ENCODE measurements around the gene PTCHD4. TPM values are rescaled to one million over a fixed set of nuclear protein-coding genes. Genes with fewer than 3 reads are reported as not detected.

Gene PTCHD4
- total and polyA plus RNA-seq, 4 donors, result 0.07 to 0.65 TPM; not detected in 2

DNA sequence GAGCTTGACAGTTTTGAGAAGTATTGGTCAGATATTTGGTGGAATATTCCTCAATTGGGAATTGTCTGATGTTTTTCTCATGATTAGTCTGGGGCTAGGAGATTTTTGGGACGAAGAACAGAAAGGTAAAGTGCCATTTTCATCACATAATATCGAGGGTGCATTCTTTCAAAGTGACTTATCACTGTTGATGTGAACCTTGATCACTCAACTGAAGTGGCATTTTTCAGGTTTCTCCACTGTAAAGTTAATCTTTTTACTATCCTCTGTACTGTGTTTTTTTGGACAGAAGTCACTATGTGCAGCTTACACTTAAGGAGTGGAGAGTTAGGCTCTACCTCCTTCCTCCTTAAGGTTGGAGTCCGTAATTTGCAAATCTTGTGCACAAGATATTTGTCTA is 39.2 kb downstream of the PTCHD4 start:
- no peak overlapping the region for H3K9ac ChIP-seq (ENCODE audit: low read depth in 1 of 2, low read length in 2 of 2)
- no peak overlapping the region for H3K4me3 ChIP-seq (ENCODE audit: low read depth in 1 of 3, low read length in 3 of 3)
- H3K27me3 ChIP-seq (ENCODE audit: control insufficient read depth in 4 of 4, insufficient read depth in 4 of 4, low read length in 3 of 4), result peaks cover 0 to 12% (median 2%) of the 10 kb centered on the region in 4 donors
- no peak for DNase-seq (ENCODE audit: low spot score)
- no peak overlapping the region for H3K27ac ChIP-seq (ENCODE audit: low read depth in 1 of 2, low read length in 2 of 2)
- TF ChIP-seq FOXA2 (IDR thresholded peaks at IDR 0.05) (no peak), EGR1 (IDR thresholded peaks at IDR 0.05; ENCODE audit: low read depth in 2 of 2) (no peak), RAD21 (IDR thresholded peaks at IDR 0.05) (no peak)
- no peaks in the 10 kb centered on the region for H3K36me3 ChIP-seq (ENCODE audit: control insufficient read depth in 4 of 4, insufficient read depth in 3 of 4, low read depth in 1 of 4, low read length in 3 of 4)
- H3K4me1 ChIP-seq (ENCODE audit: control insufficient read depth in 4 of 4, insufficient read depth in 4 of 4, low read length in 3 of 4), result peaks cover 0 to 4% (median under 1%) of the 10 kb centered on the region in 4 donors
- WGBS, result 57% methylated on average over 3 of the region's 3 CpGs
- no peaks in the 10 kb centered on the region for H3K9me3 ChIP-seq (ENCODE audit: control insufficient read depth in 4 of 4, low read length in 3 of 4)

DNA sequence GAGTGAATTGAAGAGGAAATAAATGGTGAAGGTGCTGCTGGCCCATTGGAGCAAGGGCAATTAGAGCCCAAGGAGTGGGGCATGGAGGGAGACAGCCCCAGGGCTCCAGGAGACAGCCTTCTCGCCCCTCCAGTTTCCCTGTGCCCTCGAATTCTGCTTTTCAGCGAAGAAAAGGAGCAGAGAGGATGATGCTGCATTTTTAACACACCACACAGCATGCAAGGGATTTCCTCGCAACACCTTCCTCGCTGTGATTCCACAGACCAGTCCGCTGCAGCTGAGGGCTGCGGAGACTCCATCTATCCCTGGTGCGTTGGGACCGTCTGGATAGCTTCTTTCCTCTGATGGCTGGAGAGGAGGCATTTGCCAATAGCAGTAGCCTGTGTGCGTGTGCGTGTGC is 41.7 kb downstream of the PTCHD4 start:
- TF ChIP-seq HNF4G (IDR thresholded peaks at IDR 0.05), result no peak
- no peak for TF ChIP-seq GABPA (IDR thresholded peaks at IDR 0.05 in 1 of 2, conservative IDR thresholded peaks at IDR 0.05 in 1 of 2)
- TF ChIP-seq EGR1 (IDR thresholded peaks at IDR 0.05; ENCODE audit: low read depth in 2 of 2), result no peak
- TF ChIP-seq, protein P1, sequence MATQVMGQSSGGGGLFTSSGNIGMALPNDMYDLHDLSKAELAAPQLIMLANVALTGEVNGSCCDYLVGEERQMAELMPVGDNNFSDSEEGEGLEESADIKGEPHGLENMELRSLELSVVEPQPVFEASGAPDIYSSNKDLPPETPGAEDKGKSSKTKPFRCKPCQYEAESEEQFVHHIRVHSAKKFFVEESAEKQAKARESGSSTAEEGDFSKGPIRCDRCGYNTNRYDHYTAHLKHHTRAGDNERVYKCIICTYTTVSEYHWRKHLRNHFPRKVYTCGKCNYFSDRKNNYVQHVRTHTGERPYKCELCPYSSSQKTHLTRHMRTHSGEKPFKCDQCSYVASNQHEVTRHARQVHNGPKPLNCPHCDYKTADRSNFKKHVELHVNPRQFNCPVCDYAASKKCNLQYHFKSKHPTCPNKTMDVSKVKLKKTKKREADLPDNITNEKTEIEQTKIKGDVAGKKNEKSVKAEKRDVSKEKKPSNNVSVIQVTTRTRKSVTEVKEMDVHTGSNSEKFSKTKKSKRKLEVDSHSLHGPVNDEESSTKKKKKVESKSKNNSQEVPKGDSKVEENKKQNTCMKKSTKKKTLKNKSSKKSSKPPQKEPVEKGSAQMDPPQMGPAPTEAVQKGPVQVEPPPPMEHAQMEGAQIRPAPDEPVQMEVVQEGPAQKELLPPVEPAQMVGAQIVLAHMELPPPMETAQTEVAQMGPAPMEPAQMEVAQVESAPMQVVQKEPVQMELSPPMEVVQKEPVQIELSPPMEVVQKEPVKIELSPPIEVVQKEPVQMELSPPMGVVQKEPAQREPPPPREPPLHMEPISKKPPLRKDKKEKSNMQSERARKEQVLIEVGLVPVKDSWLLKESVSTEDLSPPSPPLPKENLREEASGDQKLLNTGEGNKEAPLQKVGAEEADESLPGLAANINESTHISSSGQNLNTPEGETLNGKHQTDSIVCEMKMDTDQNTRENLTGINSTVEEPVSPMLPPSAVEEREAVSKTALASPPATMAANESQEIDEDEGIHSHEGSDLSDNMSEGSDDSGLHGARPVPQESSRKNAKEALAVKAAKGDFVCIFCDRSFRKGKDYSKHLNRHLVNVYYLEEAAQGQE (IDR thresholded peaks at IDR 0.05), result no peak
- TF ChIP-seq RAD21 (IDR thresholded peaks at IDR 0.05), result no peak
- no peak for TF ChIP-seq SP1 (IDR thresholded peaks at IDR 0.05)
- no peak for TF ChIP-seq FOXA1 (IDR thresholded peaks at IDR 0.05)
- TF ChIP-seq JUND (IDR thresholded peaks at IDR 0.05), result no peak
- TF ChIP-seq HNF4A (conservative IDR thresholded peaks at IDR 0.05), result no peak
- TF ChIP-seq, protein P2, sequence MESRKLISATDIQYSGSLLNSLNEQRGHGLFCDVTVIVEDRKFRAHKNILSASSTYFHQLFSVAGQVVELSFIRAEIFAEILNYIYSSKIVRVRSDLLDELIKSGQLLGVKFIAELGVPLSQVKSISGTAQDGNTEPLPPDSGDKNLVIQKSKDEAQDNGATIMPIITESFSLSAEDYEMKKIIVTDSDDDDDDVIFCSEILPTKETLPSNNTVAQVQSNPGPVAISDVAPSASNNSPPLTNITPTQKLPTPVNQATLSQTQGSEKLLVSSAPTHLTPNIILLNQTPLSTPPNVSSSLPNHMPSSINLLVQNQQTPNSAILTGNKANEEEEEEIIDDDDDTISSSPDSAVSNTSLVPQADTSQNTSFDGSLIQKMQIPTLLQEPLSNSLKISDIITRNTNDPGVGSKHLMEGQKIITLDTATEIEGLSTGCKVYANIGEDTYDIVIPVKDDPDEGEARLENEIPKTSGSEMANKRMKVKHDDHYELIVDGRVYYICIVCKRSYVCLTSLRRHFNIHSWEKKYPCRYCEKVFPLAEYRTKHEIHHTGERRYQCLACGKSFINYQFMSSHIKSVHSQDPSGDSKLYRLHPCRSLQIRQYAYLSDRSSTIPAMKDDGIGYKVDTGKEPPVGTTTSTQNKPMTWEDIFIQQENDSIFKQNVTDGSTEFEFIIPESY (IDR thresholded peaks at IDR 0.05), result no peak
- TF ChIP-seq RXRA (IDR thresholded peaks at IDR 0.05), result no peak
- no peak for TF ChIP-seq MAX (IDR thresholded peaks at IDR 0.05)
- no peak for TF ChIP-seq NR2F2 (IDR thresholded peaks at IDR 0.05)
- TF ChIP-seq, protein P3, sequence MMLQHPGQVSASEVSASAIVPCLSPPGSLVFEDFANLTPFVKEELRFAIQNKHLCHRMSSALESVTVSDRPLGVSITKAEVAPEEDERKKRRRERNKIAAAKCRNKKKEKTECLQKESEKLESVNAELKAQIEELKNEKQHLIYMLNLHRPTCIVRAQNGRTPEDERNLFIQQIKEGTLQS (IDR thresholded peaks at IDR 0.05), result no peak
- TF ChIP-seq, protein P4, sequence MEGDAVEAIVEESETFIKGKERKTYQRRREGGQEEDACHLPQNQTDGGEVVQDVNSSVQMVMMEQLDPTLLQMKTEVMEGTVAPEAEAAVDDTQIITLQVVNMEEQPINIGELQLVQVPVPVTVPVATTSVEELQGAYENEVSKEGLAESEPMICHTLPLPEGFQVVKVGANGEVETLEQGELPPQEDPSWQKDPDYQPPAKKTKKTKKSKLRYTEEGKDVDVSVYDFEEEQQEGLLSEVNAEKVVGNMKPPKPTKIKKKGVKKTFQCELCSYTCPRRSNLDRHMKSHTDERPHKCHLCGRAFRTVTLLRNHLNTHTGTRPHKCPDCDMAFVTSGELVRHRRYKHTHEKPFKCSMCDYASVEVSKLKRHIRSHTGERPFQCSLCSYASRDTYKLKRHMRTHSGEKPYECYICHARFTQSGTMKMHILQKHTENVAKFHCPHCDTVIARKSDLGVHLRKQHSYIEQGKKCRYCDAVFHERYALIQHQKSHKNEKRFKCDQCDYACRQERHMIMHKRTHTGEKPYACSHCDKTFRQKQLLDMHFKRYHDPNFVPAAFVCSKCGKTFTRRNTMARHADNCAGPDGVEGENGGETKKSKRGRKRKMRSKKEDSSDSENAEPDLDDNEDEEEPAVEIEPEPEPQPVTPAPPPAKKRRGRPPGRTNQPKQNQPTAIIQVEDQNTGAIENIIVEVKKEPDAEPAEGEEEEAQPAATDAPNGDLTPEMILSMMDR (IDR thresholded peaks at IDR 0.05; ENCODE audit: low read depth, low read length, missing input control), result no peak
- no peak for TF ChIP-seq FOXA2 (IDR thresholded peaks at IDR 0.05)
- no peak for TF ChIP-seq TAF1 (conservative IDR thresholded peaks at IDR 0.05)
- Histone ChIP-seq H3K27me3 (ENCODE audit: control insufficient read depth in 4 of 4, insufficient read depth in 4 of 4, low read length in 3 of 4) (peaks cover 0 to 12% (median 4%) of the 10 kb centered on the region in 4 donors), H3K9me3 (ENCODE audit: control insufficient read depth in 4 of 4, low read length in 3 of 4) (no peaks in the 10 kb centered on the region), H3K4me3 (ENCODE audit: low read depth in 1 of 3, low read length in 3 of 3) (no peak overlapping the region), H3K4me1 (ENCODE audit: control insufficient read depth in 4 of 4, insufficient read depth in 4 of 4, low read length in 3 of 4) (peaks cover 0 to 4% (median under 1%) of the 10 kb centered on the region in 4 donors), H3K27ac (ENCODE audit: low read depth in 1 of 2, low read length in 2 of 2) (no peak overlapping the region), H3K36me3 (ENCODE audit: control insufficient read depth in 4 of 4, insufficient read depth in 3 of 4, low read depth in 1 of 4, low read length in 3 of 4) (no peaks in the 10 kb centered on the region), H3K9ac (ENCODE audit: low read depth in 1 of 2, low read length in 2 of 2) (no peak overlapping the region)
- 24% methylated on average over 11 of the region's 11 CpGs for WGBS
- no peak for DNase-seq (ENCODE audit: low spot score)
